AG10803 (cell line): ENCODE data around the gene DAZAP1.
A peak's percentile ranks its signal among the peaks of the same experiment; 100 is the strongest.

Experiments used
- DNase-seq: peaks from one replicate; pipeline ENCODE4 v3.0.0; 2010; ENCODE audit warnings: low read depth
- H3K4me3 ChIP-seq: 2 replicates; pipeline ENCODE4 v1.5.1; 2011; ENCODE audit warnings: mild to moderate bottlenecking, low read length, control low read depth
- TF ChIP-seq, protein P1 (sequence below): conservative IDR thresholded peaks from 2 replicates; pipeline ENCODE4 v1.5.1; 2011; ENCODE audit warnings: mild to moderate bottlenecking, low read length, control low read depth, inconsistent platforms

The DAZAP1 gene

DNA sequence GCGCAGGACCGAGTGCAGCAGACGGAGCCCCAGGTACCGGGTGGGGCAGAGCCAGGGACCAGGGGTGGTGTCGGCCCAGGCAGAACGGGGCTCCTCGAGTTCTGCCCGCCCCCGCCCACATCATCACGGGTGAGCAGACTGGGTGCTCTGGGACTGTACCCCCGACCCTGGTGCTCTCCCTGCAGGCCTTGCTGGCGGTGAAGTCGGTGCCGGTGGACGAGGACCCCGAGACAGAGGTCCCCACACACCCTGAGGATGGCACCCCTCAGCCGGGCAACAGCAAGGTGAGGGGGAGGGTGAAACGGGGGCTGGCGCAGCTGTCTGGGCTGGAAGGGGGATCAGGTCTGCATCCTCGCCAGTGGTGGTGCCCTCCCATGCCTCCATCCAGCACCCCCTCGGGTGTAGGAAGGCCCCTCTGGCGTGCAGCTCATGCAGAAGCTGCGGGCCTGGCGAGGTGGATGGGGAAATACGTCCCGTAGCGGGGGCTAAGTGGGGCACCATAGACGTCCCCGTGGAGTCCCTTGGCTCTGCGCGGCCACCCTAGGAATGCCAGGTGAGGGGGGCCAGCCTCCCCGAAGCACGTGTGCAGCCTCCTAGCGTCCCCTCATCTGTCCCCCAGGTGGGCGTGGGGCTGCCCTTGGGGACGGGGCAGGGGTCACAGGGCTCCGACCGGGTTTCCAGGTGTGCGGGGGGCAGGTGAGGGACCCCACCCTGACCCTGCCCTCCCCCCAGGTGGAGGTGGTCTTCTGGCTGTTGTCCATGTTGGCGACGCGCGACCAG lies 48.9 kb downstream of the DAZAP1 start:
- TF ChIP-seq, protein P1, sequence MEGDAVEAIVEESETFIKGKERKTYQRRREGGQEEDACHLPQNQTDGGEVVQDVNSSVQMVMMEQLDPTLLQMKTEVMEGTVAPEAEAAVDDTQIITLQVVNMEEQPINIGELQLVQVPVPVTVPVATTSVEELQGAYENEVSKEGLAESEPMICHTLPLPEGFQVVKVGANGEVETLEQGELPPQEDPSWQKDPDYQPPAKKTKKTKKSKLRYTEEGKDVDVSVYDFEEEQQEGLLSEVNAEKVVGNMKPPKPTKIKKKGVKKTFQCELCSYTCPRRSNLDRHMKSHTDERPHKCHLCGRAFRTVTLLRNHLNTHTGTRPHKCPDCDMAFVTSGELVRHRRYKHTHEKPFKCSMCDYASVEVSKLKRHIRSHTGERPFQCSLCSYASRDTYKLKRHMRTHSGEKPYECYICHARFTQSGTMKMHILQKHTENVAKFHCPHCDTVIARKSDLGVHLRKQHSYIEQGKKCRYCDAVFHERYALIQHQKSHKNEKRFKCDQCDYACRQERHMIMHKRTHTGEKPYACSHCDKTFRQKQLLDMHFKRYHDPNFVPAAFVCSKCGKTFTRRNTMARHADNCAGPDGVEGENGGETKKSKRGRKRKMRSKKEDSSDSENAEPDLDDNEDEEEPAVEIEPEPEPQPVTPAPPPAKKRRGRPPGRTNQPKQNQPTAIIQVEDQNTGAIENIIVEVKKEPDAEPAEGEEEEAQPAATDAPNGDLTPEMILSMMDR, result no peak
- no peak overlapping the region for H3K4me3 ChIP-seq
- no peak for DNase-seq

DNA sequence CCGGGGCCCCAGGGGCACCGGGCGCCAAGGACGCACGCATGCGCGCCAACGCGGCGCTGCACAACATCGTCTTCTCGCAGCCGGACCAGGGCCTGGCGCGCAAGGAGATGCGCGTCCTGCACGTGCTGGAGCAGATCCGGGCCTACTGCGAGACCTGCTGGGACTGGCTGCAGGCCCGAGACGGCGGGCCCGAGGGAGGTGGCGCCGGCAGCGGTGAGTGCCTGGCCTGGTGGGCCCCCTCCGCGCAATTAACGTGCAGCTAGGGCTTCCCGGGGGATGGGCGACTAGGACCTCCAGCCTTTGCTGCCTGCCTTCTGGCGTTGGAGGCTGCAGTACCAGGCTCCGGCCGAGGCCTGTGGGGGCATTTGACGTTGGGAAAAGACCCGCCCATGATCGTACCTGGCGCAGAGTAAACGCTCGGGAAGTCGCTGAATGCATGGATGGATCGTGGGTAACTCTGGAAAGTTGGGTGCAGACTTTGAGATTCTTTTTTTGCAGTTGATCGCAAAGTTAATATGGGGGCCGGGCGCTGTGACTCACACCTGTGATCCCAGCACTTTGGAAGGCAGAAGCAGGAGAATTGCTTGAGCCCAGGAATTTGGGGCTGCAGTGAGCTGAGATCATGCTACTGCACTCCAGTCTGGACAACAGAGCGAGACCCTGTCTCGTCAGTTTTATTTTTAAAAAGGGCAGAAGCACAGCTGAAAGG lies 49.8 kb downstream of the DAZAP1 start:
- H3K4me3 ChIP-seq, result no peak overlapping the region
- TF ChIP-seq, protein P1, result peak; percentile 9; the same call in 1 of the 2 replicates
- DNase-seq, result no peak

GRCh38 chr19:1457892-1458291 lies 50.5 kb downstream of the DAZAP1 start:
- no peak for DNase-seq
- TF ChIP-seq, protein P1, result no peak
- H3K4me3 ChIP-seq, result no peak overlapping the region

- H3K4me3 ChIP-seq, result no peak overlapping the region
- no peak for DNase-seq
- TF ChIP-seq, protein P1, result no peak
These were observed 52.1 kb downstream of the DAZAP1 start for GRCh38 chr19:1459479-1459878.

- no peak overlapping the region for H3K4me3 ChIP-seq
- DNase-seq, result no peak
- TF ChIP-seq, protein P1, result no peak
These were observed 52.9 kb downstream of the DAZAP1 start for GRCh38 chr19:1460033-1460995.

DNA sequence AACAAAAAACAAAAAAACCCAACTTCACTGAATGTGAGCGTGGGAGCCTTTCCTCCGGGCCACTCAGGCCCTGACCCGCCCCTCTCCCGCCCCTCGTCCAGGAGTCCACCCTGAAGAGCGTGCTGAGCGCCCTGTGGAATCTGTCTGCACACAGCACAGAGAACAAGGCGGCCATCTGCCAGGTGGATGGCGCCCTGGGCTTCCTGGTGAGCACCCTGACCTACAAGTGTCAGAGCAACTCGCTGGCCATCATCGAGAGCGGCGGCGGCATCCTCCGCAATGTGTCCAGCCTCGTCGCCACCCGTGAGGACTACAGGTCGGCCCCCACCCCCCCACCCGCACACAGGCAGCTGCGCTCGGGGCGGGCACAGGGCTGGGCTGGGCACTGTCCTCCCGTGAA lies 54.5 kb downstream of the DAZAP1 start:
- TF ChIP-seq, protein P1, result no peak
- no peak overlapping the region for H3K4me3 ChIP-seq
- no peak for DNase-seq
